Measurements from ENCODE around the gene LRTM1. TPM values are rescaled to one million over a fixed set of nuclear protein-coding genes. Genes with fewer than 3 reads are reported as not detected.
A peak's percentile ranks its signal among the peaks of the same experiment; 100 is the strongest.

The LRTM1 gene
- total RNA-seq, 1 donor: not detected

DNA sequence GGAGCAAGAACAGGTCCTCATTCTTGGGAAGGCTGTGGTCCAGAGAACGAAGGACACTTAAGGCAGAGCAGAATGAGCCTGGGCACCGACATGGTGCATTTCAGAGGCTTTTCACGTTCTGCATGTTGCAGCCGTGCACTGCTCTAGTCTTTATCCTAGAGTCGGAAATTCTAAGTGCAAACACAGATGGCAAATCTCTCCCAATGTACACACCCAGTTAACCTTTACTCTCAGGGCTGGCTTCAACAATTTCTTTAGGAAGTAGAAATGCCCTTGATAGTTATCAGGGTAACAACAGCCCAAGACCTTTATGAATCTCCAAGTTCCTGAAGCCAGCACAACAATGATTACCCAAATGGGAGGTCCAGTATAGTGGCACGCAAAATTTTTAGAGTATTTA lies 39.1 kb upstream of the LRTM1 start:
- DNase-seq (ENCODE audit: low read depth): no peak
- no peak for TF ChIP-seq CTCF (IDR thresholded peaks at IDR 0.05; ENCODE audit: insufficient read depth, low read length)

DNA sequence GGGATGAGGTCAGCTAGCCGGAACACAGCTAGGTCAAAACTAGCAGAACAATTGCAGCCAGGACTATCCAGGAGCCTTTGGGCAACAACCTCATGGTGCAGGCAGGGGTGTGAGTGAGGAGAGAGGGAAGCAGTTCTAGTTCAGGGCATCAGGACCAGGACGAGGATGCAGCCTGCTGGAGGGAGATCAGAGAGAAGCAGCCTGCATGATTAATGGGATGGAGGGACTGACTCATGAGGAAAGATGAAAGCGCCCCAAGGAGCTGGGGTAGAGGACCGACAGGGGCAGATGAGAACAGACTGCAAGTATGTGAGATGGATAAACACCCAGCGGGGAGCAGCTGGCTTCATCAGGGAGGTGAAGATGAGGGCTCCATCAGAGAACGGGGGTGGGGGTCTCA lies 37.9 kb upstream of the LRTM1 start:
- no peak overlapping the region for H3K4me3 ChIP-seq (ENCODE audit: low read depth, low read length)
- peak; percentile 84 for DNase-seq (ENCODE audit: low read depth)

More for the DNA sequence above, 39.1 kb upstream of the LRTM1 start:
- no peak overlapping the region for H3K4me3 ChIP-seq (ENCODE audit: low read depth, low read length)

DNA sequence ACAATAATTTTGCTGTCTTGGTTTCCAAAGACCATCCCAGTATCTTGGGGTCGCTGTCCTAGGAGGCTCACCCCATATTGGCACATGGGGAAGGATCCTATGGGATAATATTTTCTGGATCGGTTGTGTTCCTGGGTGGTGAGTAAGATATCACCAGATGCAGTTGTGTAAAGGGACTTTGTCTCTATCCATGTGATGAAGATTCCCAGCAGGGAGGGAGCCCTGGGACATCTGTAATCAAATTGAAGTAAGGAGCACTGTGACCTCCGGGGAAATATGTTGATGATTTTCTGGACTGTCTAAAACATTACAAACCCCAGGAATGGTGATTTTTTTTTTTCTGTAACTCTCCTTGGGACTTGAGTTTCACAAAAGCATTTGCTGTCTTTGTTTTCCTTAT lies 36.2 kb upstream of the LRTM1 start:
- H3K4me3 ChIP-seq (ENCODE audit: low read depth, low read length): no peak overlapping the region
- no peak for DNase-seq (ENCODE audit: low read depth)
- no peak for TF ChIP-seq CTCF (IDR thresholded peaks at IDR 0.05; ENCODE audit: insufficient read depth, low read length)

More for the DNA sequence above, 37.9 kb upstream of the LRTM1 start:
- peak; percentile 7 for TF ChIP-seq CTCF (IDR thresholded peaks at IDR 0.05; ENCODE audit: insufficient read depth, low read length)

DNA sequence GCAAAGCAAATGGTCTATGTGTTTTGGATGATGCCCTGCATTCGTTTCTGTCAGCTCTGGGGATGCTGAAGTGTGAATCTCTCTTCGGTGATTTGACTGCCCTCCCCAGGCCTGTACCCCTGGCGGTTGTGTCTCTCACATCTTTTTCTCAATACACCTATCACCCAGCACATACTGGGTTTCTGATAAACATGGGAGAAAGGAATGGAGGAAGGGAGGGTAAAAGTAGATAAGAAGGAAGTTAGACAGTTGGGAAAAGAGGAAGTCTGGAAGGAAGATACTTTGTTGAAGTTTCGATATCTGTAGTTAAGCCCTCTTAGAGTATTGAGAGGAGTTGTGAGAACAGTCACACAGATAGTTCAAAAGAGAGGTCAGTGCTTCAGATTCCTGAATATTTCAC lies 35.8 kb upstream of the LRTM1 start:
- TF ChIP-seq CTCF (IDR thresholded peaks at IDR 0.05; ENCODE audit: insufficient read depth, low read length): no peak
- no peak for DNase-seq (ENCODE audit: low read depth)
- H3K4me3 ChIP-seq (ENCODE audit: low read depth, low read length): no peak overlapping the region

GRCh38 chr3:54962200-54962599 lies 34.3 kb upstream of the LRTM1 start:
- no peak overlapping the region for H3K4me3 ChIP-seq (ENCODE audit: low read depth, low read length)
- no peak for DNase-seq (ENCODE audit: low read depth)
- TF ChIP-seq CTCF (IDR thresholded peaks at IDR 0.05; ENCODE audit: insufficient read depth, low read length): no peak

- no peak for TF ChIP-seq CTCF (IDR thresholded peaks at IDR 0.05; ENCODE audit: insufficient read depth, low read length)
- no peak for DNase-seq (ENCODE audit: low read depth)
- H3K4me3 ChIP-seq (ENCODE audit: low read depth, low read length): no peak overlapping the region
Measured at GRCh38 chr3:54960701-54961100, 32.8 kb upstream of the LRTM1 start.

GRCh38 chr3:54960082-54960481 lies 32.2 kb upstream of the LRTM1 start:
- no peak for DNase-seq (ENCODE audit: low read depth)
- no peak for TF ChIP-seq CTCF (IDR thresholded peaks at IDR 0.05; ENCODE audit: insufficient read depth, low read length)
- no peak overlapping the region for H3K4me3 ChIP-seq (ENCODE audit: low read depth, low read length)
